HepG2 (cell line): ENCODE data around the gene CAPRIN2. TPM values are rescaled to one million over a fixed set of nuclear protein-coding genes. Genes with fewer than 3 reads are reported as not detected.

Experiments
- ATF2 ChIP-seq: sonication (generic); formaldehyde crosslinking; IDR thresholded peaks from 2 replicates; pipeline ENCODE4 v1.4.0; 2020; ENCODE audit warnings: missing genetic modification reagents
- ATRX ChIP-seq: sonication (generic); formaldehyde crosslinking; IDR thresholded peaks from 2 replicates; pipeline ENCODE4 v1.4.0; 2020; ENCODE audit warnings: missing genetic modification reagents, borderline replicate concordance
- CCDC6 ChIP-seq: sonication (generic); formaldehyde crosslinking; IDR thresholded peaks from 2 replicates; pipeline ENCODE4 v1.8.1; 2022; ENCODE audit warnings: mild to moderate bottlenecking, missing genetic modification reagents, moderate library complexity
- MAX ChIP-seq: IDR thresholded peaks from 2 replicates; pipeline ENCODE4 v1.6.1; 2012; ENCODE audit warnings: inconsistent platforms
- MIXL1 ChIP-seq: IDR thresholded peaks from 2 replicates; pipeline ENCODE4 v1.6.1; 2016
- MTA1 ChIP-seq: sonication (generic); formaldehyde crosslinking; IDR thresholded peaks from 2 replicates; pipeline ENCODE4 v1.4.0; 2020; ENCODE audit warnings: missing genetic modification reagents, mild to moderate bottlenecking, borderline replicate concordance
- SALL1 ChIP-seq: sonication (generic); formaldehyde crosslinking; IDR thresholded peaks from 2 replicates; pipeline ENCODE4 v1.8.0; 2022; ENCODE audit warnings: mild to moderate bottlenecking, missing genetic modification reagents
- SAP130 ChIP-seq: IDR thresholded peaks from 2 replicates; pipeline ENCODE4 v1.6.1; 2016; ENCODE audit warnings: low read depth
- SCMH1 ChIP-seq: sonication (generic); formaldehyde crosslinking; IDR thresholded peaks from 2 replicates; pipeline ENCODE4 v1.9.0; 2021; ENCODE audit warnings: missing genetic modification reagents, mild to moderate bottlenecking, borderline replicate concordance
- ZBTB2 ChIP-seq: sonication (generic); formaldehyde crosslinking; IDR thresholded peaks from 2 replicates; pipeline ENCODE4 v1.8.0; 2022; ENCODE audit warnings: low read depth, missing genetic modification reagents
- ZBTB4 ChIP-seq: sonication (generic); formaldehyde crosslinking; IDR thresholded peaks from 2 replicates; pipeline ENCODE4 v1.4.0; 2020; ENCODE audit warnings: missing genetic modification reagents, mild to moderate bottlenecking, borderline replicate concordance
- ZBTB49 ChIP-seq: sonication (generic); formaldehyde crosslinking; IDR thresholded peaks from 2 replicates; pipeline ENCODE4 v1.4.0; 2020; ENCODE audit warnings: missing genetic modification reagents, borderline replicate concordance
- ZFP36L1 ChIP-seq: sonication (generic); formaldehyde crosslinking; IDR thresholded peaks from 2 replicates; pipeline ENCODE4 v1.8.0; 2022; ENCODE audit warnings: mild to moderate bottlenecking, missing genetic modification reagents, moderate library complexity
- ZNF225 ChIP-seq: sonication (generic); formaldehyde crosslinking; IDR thresholded peaks from 2 replicates; pipeline ENCODE4 v1.4.0; 2020; ENCODE audit warnings: mild to moderate bottlenecking, missing genetic modification reagents
- ZNF280D ChIP-seq: sonication (generic); formaldehyde crosslinking; IDR thresholded peaks from 2 replicates; pipeline ENCODE4 v1.5.1; 2020; ENCODE audit warnings: mild to moderate bottlenecking, missing genetic modification reagents
- ZNF552 ChIP-seq: sonication (generic); formaldehyde crosslinking; IDR thresholded peaks from 2 replicates; pipeline ENCODE4 v1.9.0; 2022; ENCODE audit warnings: missing genetic modification reagents, mild to moderate bottlenecking, borderline replicate concordance
- polyA plus RNA-seq, 8 experiments: library from polyadenylated mRNA; depleted of rRNA in 3 of 8; stranded (reverse) in 7 of 8; unstranded in 1 of 8; fragments of >200 nt; fragmentation: Illumina TruSeq in 4 of 8; extraction: Trizol in 4 of 8; gene quantifications; 2 replicates each; pipeline versions ENCODE4 v1.2.1 to v1.2.3, GENCODE V29; 2011 to 2016; ENCODE audit warnings: low read depth in 4 of 8, missing spikeins in 1 of 8, mixed read lengths in 1 of 8; ENCODE audit not compliant: insufficient read depth in 1 of 8
- total RNA-seq, 5 experiments: library from RNA; depleted of rRNA; stranded (reverse); fragments of >200 nt; fragmentation: Illumina TruSeq; extraction: Trizol; gene quantifications; 2 replicates each; pipeline ENCODE4 v1.2.3, GENCODE V29; 2016; ENCODE audit warnings: low read depth in 1 of 5

The CAPRIN2 gene
- total and polyA plus RNA-seq, 2 of the 13 experiments (the other 11 are each of a cell fraction or from before 2014, with no cell fraction given), result 21.7 to 30.6 TPM

- TF ChIP-seq CCDC6 (no peak), ATF2 (CRISPR knock-in tag) (no peak), MIXL1 (CRISPR knock-in tag) (no peak), ZNF552 (no peak), SALL1 (CRISPR knock-in tag) (peak; percentile 68), MAX (peak; percentile 53; the same call in 1 of the 2 replicates), ZNF225 (CRISPR knock-in tag) (no peak), ZBTB4 (CRISPR knock-in tag) (no peak), ZBTB2 (CRISPR knock-in tag) (no peak), SCMH1 (CRISPR knock-in tag) (no peak), ZBTB49 (CRISPR knock-in tag) (no peak), MTA1 (CRISPR knock-in tag) (peak; percentile 69; the same call in 1 of the 2 replicates), SAP130 (CRISPR knock-in tag) (peak; percentile 58), ZFP36L1 (CRISPR knock-in tag) (no peak), ZNF280D (CRISPR knock-in tag) (peak; percentile 69; the same call in 1 of the 2 replicates), ATRX (CRISPR knock-in tag) (no peak)
Observed at GRCh38 chr12:30695199-30696102, 59.3 kb downstream of the CAPRIN2 start, which contains the start of gene IPO8 (continued).
